HG03159 (cell line): ENCODE data around the gene CANX.

ENCODE experiments used
- ATAC-seq: cut with Tn5 transposase; IDR thresholded peaks from one replicate; pipeline ENCODE4 v1.9.1; 2021; ENCODE audit warnings: mild to moderate bottlenecking, moderate library complexity; ENCODE audit not compliant: unreplicated experiment

CANX gene

GRCh38 chr5:179749857-179750508 is 51.2 kb downstream of the CANX start:
- no peak for ATAC-seq

- no peak for ATAC-seq
Observed at GRCh38 chr5:179753971-179754370, 55.2 kb downstream of the CANX start.

GRCh38 chr5:179755022-179755421 is 56.3 kb downstream of the CANX start:
- no peak for ATAC-seq

- ATAC-seq, result no peak
Observed at GRCh38 chr5:179758955-179759354, 60.2 kb downstream of the CANX start.

- no peak for ATAC-seq
Observed at GRCh38 chr5:179759581-179760551, 61.1 kb downstream of the CANX start.

GRCh38 chr5:179762079-179762780 is 63.5 kb downstream of the CANX start:
- no peak for ATAC-seq

GRCh38 chr5:179762781-179763176 is 64.0 kb downstream of the CANX start:
- no peak for ATAC-seq

GRCh38 chr5:179763215-179763945 is 64.6 kb downstream of the CANX start:
- ATAC-seq, result peak; percentile 61

GRCh38 chr5:179764056-179764455 is 65.3 kb downstream of the CANX start:
- no peak for ATAC-seq

- no peak for ATAC-seq
Observed at GRCh38 chr5:179765400-179765799, 66.6 kb downstream of the CANX start.

GRCh38 chr5:179766021-179766725 is 67.4 kb downstream of the CANX start:
- ATAC-seq, result no peak

GRCh38 chr5:179766726-179767455 is 68.1 kb downstream of the CANX start:
- no peak for ATAC-seq

GRCh38 chr5:179767496-179768100 is 68.8 kb downstream of the CANX start:
- no peak for ATAC-seq

GRCh38 chr5:179768326-179769085 is 69.7 kb downstream of the CANX start:
- ATAC-seq, result no peak

GRCh38 chr5:179769271-179769670 is 70.5 kb downstream of the CANX start:
- no peak for ATAC-seq

GRCh38 chr5:179769796-179770195 is 71.0 kb downstream of the CANX start:
- ATAC-seq, result no peak

- ATAC-seq, result no peak
Observed at GRCh38 chr5:179771311-179771895, 72.6 kb downstream of the CANX start.

- ATAC-seq, result no peak
Observed at GRCh38 chr5:179772351-179772750, 73.6 kb downstream of the CANX start.
